ENCODE data around the gene ZCCHC10. TPM values are rescaled to one million over a fixed set of nuclear protein-coding genes. Genes with fewer than 3 reads are reported as not detected.

The ZCCHC10 gene
- total and polyA plus RNA-seq, 9 of the 15 experiments (the other 6 are each of a cell fraction or from before 2014, with no cell fraction given), result 11.9 to 146 (median 51.8) TPM

DNA sequence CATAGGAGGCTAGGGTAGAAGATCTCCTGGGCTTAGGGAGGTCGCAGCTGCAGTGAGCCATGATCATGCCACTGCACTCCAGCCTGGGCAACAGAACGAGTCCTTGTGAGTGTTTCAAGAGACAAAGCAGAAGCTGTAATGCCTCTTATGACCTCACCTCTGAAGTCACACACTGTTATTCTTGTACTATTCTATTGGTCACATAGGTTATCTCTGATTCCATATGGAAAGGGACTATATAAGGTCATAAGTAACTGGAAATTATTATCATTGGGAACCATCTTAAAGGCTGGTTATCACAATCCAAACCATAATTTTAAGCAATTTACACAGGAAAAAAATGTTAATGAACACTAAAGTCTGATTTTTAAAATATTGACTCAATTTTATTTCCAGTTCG is 45.1 kb downstream of the ZCCHC10 start:
- ATAC-seq (peak; percentile 88), FAIRE-seq (no peak), DNase-seq (ENCODE audit: extremely low read depth in 1 of 4, low spot score in 3 of 4) (peak; percentile 24 to 62 (median 48))
- H3K27ac ChIP-seq (ENCODE audit: extremely low read depth, low read depth, low read length), result no peak overlapping the region
- no peaks in the 10 kb centered on the region for H3K9me3 ChIP-seq (replicated peaks; ENCODE audit: control insufficient read depth, insufficient read depth, low read depth, low read length)
- in situ Hi-C loops (cut with MboI) (no loop called here), intact Hi-C loops (cut with micrococcal nuclease) (no loop called here)
- ChIA-PET POLR2A (interaction anchor here (0.6 to 0.9 kb wide), 2 partner anchors 17 to 18 kb away, joined by 3 read pairs; no protein-coding TSS in a partner anchor), CTCF (ENCODE audit: low intra/inter-chr PET ratio) (no interaction called here)
- peak overlapping the region; percentile 28; the same call in 1 of the 2 replicates for H3K4me2 ChIP-seq (ENCODE audit: insufficient read depth, low read length)
- H4K20me1 ChIP-seq (replicated peaks; ENCODE audit: control insufficient read depth, insufficient read depth, low read length), result no peaks in the 10 kb centered on the region
- no peak overlapping the region; a peak in 1 of 4 replicates for H3K9ac ChIP-seq (ENCODE audit: insufficient read depth in 1 of 2, low read depth in 2 of 2, low read length in 2 of 2)
- BruUV-seq (replicated peaks), result no TSS peak
- no peak overlapping the region for H3K4me3 ChIP-seq
- H3K27me3 ChIP-seq (ENCODE audit: control insufficient read depth in 2 of 2, insufficient read depth in 2 of 2, low read length in 2 of 2), result no peaks in the 10 kb centered on the region
- WGBS (ENCODE audit: insufficient coverage, low coverage, missing lambda C conversion rate), result 23% methylated on average over 3 of the region's 3 CpGs
- H2AFZ ChIP-seq (ENCODE audit: low read depth, low read length), result peak overlapping the region; percentile 49; the same call in 1 of the 2 replicates
- H3K79me2 ChIP-seq (ENCODE audit: control insufficient read depth, insufficient read depth, low read length), result no peaks in the 10 kb centered on the region
- no peaks in the 10 kb centered on the region; a peak in 1 of 5 replicates for H3K4me1 ChIP-seq (replicated peaks in 1 of 2; ENCODE audit: control insufficient read depth in 2 of 2, insufficient read depth in 2 of 2, low read length in 2 of 2)
- H3K9me1 ChIP-seq (ENCODE audit: control insufficient read depth, insufficient read depth, low read length), result no peaks in the 10 kb centered on the region
- H3K36me3 ChIP-seq (ENCODE audit: control insufficient read depth, insufficient read depth, low read length), result no peaks in the 10 kb centered on the region
- TF ChIP-seq SRSF7 (optimal IDR thresholded peaks at IDR 0.05; ENCODE audit: low read depth, low read length) (no peak), CBX3 (IDR thresholded peaks at IDR 0.05; ENCODE audit: borderline replicate concordance in 1 of 2, low read length in 2 of 2) (no peak), NFIX (CRISPR knock-in tag; IDR thresholded peaks at IDR 0.05; ENCODE audit: low read depth) (no peak), GATAD2B (IDR thresholded peaks at IDR 0.05; ENCODE audit: borderline replicate concordance) (peak; percentile 36; the same call in 1 of the 2 replicates), CHAMP1 (IDR thresholded peaks at IDR 0.05) (peak; percentile 22; the same call in 1 of the 2 replicates), NCOA1 (IDR thresholded peaks at IDR 0.05; ENCODE audit: low read depth) (peak; percentile 57; the same call in 1 of the 2 replicates), GTF3C2 (IDR thresholded peaks at IDR 0.05; ENCODE audit: borderline replicate concordance, extremely low read depth, insufficient read length) (no peak), EP300 (IDR thresholded peaks at IDR 0.05; ENCODE audit: low read length) (peak; percentile 70), JUND (IDR thresholded peaks at IDR 0.05; ENCODE audit: borderline replicate concordance, low read depth, low read length) (peak; percentile 85), JUND (tag; IDR thresholded peaks at IDR 0.05; ENCODE audit: borderline replicate concordance, low read depth, low read length) (peak; percentile 91), ZNF561 (CRISPR knock-in tag; conservative IDR thresholded peaks at IDR 0.05) (no peak), ZNF785 (CRISPR knock-in tag; IDR thresholded peaks at IDR 0.05) (no peak), SMARCE1 (IDR thresholded peaks at IDR 0.05) (peak; percentile 57; the same call in 1 of the 2 replicates), NR2C1 (IDR thresholded peaks at IDR 0.05) (no peak), NR2C1 (tag; IDR thresholded peaks at IDR 0.05) (peak; percentile 19; the same call in 1 of the 2 replicates), ESRRA (IDR thresholded peaks at IDR 0.05; ENCODE audit: borderline replicate concordance, low read depth) (peak; percentile 23; the same call in 1 of the 2 replicates), ZFP91 (CRISPR knock-in tag; IDR thresholded peaks at IDR 0.05) (no peak)
